IPS-18c (cell line): ENCODE data around the gene LCTL.
"Not testable (repeated sequence)": the region's sequence is repeated elsewhere in the genome, so short reads cannot be mapped to it uniquely, and the experiment has no call there.

Experiments used
- H3K4me3 ChIP-seq: 2 replicates; pipeline ENCODE4 v1.7.0; 2013; ENCODE audit warnings: low read depth, mild to moderate bottlenecking, low read length, moderate library complexity; ENCODE audit not compliant: insufficient read depth
- H3K9me3 ChIP-seq: one replicate; pipeline ENCODE4 v1.6.1; 2013; ENCODE audit warnings: mild to moderate bottlenecking, low read length, moderate library complexity; ENCODE audit not compliant: control insufficient read depth, insufficient read depth

The LCTL gene

DNA sequence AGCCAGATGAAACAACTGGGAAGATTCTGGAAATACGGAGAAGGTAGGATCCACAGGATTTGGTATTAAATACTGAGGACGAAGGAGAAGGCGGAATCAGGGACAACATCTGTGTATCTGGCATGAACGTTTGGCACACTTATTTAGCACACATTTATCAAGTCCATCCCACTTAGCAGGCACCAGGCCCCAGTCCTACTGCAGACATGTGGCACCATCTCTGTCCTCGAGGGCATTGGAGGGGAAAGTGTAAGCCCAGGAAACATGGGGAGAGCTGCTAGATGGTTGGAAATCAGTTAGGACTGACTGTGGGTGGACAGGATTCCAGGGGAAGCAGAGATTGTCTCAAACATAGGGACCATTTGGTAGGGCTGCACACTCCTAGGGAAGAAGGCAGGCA is 29.0 kb upstream of the LCTL start:
- Histone ChIP-seq H3K9me3 (no peaks in the 10 kb centered on the region), H3K4me3 (no peak overlapping the region)

DNA sequence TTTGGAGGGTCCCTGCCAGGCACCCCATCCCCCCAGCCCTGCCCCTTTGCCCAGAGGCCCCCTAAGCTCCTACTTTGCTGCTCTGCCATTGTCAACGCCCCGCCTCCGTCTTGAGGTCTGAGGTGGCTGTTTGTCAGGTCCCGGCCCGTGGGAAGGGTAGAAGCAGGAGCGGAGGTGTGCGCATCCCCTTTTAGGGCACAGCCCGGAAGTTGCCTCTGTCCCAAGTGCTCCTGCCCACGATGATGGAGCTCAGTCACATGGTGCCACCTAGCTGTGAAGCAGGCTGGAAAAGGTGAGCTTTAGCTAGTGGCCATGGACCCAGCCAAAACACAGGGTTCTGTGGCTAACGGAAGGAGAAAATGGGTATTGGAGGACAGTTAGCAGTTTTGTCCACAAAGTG is 28.5 kb upstream of the LCTL start:
- H3K9me3 ChIP-seq: no peaks in the 10 kb centered on the region
- no peak overlapping the region for H3K4me3 ChIP-seq

DNA sequence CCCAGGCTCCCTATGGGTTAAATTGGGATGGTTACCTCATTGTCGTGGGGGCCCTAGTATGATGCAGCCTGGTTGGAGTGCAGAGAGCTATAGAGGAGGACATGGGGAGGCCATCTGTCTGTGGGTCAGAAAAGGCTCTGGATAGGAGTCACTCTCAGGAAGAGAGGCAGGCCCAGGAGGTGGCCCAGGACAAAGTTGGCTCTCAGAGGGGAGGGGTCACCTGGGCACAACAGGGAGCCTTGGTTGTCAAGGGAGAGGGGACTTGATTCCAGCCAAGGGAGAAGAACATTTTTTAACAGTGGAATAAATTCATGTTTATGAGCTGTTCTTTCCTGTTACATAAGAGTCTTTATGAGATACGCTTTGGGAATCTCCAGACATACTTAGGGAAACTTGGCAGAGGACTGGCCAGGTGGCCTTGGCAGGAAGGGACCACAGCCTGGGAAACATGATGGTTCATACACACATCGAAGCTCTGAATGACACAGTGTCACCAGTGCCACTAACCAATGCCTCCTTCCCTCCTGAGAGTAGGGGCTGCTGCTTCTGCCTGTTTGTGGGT is 27.5 kb upstream of the LCTL start:
- Histone ChIP-seq H3K9me3 (no peaks in the 10 kb centered on the region), H3K4me3 (no peak overlapping the region)

DNA sequence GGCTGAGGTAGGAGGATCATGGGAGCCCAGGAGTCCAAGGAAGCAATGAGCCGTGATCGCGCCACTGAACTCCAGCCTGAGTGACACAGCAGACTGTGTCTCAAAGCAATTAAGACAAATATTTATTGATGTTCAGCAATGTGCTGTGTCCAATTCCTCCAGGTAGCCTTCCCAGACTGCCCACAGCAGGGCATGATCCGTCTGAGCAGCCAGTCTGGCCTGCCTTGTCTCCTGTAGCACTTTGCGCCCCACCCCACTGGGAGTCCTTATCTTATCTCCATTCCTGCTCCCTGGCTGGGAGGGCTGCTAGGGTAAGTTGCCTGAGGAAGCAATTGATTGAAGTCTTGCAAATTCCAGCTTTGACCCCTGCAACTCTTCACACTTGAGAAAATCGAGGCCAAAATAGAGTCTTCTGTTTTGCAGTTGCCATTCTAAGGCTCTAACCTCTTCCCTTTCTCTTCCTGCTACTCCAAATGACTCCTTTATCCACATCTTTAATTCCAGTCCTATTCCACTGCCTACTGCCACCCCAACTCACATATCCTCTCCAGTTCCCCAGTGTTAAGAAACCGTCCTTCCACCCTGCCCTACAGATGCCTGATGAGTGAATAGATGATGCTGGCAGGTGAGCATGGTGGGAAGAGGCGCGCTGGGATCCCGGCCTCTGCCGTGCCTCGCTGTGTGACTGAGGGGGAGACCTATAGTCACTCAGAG is 26.9 kb upstream of the LCTL start:
- no peaks in the 10 kb centered on the region for H3K9me3 ChIP-seq

DNA sequence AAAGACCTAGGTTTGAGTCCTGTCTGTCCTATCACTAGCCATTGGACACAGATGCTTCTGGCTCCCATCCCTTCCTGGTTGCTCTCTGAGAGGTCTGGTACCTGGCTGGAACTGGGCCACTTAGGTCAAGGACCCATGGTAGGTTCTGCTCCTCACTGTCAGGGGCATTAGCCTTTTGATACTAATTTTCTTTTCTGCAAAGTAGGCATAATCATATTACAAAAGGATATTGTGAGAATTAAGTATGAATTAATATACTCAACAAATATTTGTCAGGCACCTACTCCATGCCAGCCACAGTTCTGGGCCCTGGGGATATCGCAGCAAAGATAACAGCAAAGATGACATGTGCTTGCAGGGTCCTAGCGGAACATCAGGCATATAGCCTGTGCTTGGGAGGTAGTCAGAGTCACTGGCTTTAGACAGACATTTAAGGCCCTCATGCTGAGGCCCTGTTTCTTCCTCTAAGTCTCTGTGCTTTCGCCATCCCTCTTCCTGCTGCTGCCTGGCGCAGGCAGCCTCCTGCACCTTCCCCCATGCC is 25.6 kb upstream of the LCTL start:
- Histone ChIP-seq H3K9me3 (no peaks in the 10 kb centered on the region), H3K4me3 (no peak overlapping the region)

More for the DNA sequence above, 26.9 kb upstream of the LCTL start:
- no peak overlapping the region for H3K4me3 ChIP-seq

DNA sequence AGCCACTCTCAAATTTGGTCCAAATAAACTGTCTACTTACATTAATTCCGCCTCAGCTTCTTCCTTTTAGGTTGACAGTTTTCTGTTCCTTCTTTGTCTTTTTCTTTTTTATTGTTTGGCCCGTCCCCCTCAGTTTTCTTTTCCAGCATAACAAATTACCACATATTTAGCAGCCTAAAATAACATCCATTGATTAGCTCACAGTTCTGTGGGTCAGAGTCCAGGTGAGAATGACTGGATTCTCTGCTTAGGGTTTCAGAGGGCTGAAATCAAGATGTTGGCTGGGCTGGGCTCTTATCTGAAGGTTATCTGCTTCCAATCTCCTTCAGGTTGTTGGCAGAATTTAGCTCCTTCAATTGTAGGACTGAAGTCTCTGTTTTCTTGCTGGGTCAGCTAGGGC is 24.6 kb upstream of the LCTL start:
- Histone ChIP-seq H3K9me3 (no peaks in the 10 kb centered on the region), H3K4me3 (no peak overlapping the region)

DNA sequence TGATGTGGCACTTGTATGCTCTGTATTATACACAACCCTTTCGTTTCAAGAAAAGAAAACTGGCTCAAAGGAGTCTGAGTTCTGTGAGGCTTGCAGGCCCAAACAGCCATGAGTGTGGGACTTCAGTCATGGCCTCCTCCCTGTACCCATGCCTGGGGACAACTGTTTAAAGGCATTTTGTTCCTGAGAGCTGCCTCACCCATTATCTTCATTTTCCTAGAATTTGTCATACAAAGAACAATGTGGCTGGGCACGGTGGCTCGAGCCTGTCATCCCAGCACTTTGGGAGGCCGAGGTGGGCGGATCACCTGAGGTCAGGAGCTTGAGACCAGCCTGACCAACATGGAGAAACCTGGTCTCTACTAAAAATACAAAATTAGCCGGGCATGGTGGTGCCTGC is 23.6 kb upstream of the LCTL start:
- H3K4me3 ChIP-seq: not testable (repeated sequence)

DNA sequence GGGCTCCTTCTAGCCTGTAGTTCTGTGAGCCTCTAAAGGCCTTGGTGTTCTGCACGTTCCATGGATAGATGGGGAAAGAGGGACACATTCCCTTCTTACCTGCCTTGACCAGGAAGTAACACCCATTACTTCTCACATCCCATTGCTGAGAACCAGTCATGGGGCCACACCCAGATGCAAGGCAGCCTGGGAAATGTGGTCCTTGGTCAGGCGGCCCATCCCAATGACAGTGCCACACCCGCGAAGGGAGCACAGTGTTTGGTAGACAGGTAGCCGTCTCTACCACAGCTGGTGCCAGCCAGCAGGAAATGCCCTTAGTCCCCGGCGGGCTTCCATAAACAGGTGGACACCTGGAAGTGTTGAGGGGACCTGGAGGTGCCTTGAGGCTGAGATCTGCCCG is 23.2 kb upstream of the LCTL start:
- no peak overlapping the region for H3K4me3 ChIP-seq

More for the DNA sequence above, 23.6 kb upstream of the LCTL start:
- not testable (repeated sequence) for H3K9me3 ChIP-seq

DNA sequence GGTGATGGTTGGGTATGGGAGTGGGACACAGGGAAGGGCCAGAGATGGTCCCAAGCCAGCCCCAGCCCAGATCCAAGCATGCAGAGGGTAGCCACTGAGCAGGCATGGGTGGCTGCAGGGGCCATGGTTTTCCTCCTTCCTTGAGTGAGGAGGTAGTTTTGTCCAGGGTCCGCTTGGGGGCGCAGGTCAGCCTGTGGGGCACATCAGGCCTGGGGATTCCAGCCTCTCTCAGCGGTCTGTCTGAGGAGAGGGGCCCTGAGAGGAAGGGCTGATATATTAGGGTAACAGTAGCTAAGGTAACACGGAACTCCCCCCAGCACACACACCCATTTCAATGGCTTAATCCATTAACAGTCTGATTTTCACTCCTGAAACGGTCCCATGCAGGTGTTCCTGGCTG is 22.7 kb upstream of the LCTL start:
- no peaks in the 10 kb centered on the region for H3K9me3 ChIP-seq
- no peak overlapping the region for H3K4me3 ChIP-seq

More for the DNA sequence above, 23.2 kb upstream of the LCTL start:
- no peaks in the 10 kb centered on the region for H3K9me3 ChIP-seq

DNA sequence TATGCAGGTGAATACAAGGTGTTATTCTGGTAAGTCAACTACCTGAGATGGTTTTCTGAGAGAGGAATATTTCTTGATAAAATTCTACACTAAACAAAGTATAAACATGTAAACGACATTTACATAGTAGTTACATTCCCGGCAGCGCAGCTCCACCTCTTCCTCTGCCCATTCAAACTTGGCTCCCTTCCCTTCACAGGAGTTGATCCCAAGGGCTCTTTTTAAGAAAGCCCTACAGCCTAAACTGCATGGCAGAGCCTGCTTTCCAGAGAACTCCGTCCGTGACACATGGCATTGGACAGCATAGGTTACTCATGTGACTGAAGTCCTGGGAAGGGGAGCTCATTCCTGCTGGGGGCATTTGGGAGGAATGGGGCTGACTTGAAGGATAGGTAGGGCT is 22.0 kb upstream of the LCTL start:
- H3K9me3 ChIP-seq: no peaks in the 10 kb centered on the region
- no peak overlapping the region for H3K4me3 ChIP-seq

DNA sequence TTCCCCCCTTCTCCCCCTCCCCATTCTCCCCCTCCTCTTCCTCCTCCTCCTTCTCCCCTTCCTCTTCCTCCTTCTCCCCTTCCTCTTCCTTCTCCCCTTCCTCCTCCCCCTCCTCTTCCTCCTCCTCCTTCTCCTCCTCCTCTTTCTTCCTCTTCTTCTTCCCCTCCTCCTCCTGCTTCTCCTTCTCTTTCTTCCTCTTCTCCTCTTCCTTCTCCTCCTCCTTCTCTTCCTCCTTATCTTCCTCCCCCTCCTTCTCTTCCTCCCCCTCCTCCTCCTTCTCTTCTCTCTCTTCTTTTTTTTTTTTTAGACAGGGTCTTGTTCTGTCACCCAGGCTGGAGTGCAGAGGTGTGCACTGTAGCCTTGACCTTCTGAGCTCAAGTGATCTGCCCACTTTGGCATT is 21.2 kb upstream of the LCTL start:
- H3K9me3 ChIP-seq: no peaks in the 10 kb centered on the region
- H3K4me3 ChIP-seq: no peak overlapping the region

DNA sequence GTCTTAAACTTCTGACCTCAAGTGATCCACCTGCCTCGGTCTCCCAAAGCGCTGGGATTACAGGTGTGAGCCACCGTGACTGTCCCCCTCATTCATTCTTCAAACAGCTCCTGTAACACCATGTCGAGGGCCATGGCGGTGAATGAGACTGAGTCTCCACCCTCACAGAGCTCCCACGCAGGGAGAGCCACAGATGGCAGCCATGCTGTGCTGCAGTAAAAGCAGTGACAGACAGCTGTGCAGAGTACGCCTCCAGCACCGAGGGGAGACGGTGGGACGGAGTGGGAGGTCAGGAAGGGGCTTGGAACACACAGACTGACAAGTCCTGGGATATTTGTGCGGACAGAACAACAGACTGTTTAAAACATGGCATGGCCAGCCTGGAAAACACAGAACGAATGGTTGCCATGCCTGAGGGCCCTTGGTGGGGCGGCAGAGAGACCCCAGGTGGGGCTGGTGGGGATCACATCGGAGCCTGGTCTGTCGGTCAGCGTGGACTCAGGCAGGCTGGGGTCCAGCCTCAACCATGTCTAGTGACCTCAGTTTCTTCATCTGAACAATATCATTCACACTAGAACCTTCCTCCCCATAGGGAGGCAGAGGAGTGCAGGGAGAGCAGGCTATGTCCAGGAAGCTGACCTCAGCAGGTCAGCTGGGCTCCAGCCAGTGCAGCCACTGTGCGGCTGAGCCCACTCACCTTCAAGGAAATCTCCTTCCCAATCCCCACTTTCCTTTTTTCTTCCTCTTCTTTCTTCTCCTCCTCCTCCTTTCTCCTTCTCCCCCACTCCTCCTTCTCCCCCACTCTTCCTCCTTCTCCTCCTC is 20.6 kb upstream of the LCTL start:
- Histone ChIP-seq H3K4me3 (no peak overlapping the region), H3K9me3 (no peaks in the 10 kb centered on the region)

DNA sequence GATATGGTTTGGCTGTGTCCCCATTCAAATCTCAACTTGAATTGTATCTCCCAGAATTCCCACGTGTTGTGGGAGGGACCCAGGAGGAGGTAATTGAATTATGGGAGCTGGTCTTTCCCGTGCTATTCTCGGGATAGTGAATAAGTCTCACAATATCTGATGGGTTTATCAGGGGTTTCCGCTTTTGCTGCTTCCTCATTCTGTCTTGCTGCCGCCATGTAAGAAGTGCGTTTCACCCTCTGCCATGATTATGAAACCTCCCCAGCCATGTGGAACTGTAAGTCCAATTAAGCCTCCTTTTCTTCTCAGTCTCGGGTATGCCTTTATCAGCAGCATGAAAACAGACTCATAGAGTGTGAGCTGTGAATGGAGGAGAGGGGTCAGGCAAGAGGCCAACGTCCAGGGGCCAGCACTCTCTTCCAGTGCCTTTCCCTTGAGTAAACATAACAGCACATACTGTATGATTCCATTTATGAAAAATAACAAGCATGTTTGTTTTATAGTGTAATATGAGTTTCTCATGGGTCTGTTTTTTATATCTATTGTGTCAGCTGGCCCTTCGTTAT is 16.3 kb upstream of the LCTL start:
- H3K4me3 ChIP-seq: no peak overlapping the region
- H3K9me3 ChIP-seq: no peaks in the 10 kb centered on the region

DNA sequence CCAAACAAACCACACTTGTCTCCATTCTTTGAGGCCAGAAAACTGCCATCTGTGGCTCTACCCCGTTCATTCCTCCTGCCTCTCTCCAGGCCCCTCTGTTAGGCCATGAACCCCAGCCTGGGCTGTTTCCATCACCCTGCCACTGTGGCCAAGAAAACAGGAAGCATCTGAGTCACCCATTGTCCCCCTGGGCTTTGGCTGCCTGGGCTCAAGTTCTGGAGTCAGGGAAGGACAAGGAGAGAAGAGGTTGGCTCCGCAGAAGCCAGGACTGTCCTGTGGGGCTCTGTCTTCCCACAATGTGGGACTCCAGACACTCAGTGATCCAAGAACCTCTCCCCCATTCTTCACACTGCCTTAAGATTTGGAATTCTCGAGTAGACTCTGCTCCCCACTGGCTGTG is 14.8 kb upstream of the LCTL start:
- no peak overlapping the region for H3K4me3 ChIP-seq

DNA sequence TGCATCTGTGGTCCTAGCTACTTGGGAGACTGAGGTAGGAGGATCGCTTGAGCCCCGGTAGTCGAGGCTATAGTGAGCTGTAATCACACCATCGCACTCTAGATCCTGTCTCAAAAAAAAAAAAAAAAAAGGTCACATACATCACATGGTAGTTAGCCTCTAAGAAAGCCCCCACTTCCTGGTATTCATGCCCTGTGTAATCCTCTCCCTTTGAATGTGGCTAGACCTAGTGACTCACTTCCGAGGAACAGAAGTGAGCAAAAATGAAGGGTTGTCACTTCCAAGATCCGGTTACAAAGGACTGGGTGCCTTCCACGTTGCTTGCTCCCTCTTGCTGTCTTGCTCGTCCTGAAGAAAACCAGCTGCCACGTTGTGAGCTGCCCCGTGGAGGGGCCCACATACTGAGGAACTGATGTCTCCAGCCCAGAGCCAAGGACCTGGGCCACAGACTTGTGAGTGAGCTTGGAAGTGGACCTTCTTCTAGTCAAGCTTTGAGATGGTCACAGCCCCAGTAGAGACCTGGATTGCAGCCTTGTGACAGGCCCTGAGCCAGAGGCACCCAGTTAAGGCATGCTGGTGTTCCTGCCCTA is 12.6 kb upstream of the LCTL start:
- Histone ChIP-seq H3K9me3 (no peaks in the 10 kb centered on the region), H3K4me3 (no peak overlapping the region)

More for the DNA sequence above, 14.8 kb upstream of the LCTL start:
- H3K9me3 ChIP-seq: no peaks in the 10 kb centered on the region

DNA sequence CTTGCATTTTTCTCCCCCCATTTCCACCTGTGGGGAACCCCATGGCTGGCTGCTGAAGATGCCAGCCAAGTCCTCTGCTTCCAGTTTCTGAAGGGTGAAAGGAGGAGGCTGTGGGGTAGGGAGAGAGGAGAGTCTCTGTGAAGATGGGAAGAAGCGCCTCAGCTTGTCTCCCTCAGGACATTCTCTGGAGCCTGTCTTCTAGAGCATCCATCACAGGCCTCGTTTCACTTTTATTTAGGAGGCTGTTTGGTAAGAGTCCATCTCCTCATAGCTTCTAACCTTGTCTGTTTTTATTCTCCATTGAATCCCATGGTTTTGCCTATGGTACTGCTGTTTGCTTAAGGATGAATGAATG is 8.8 kb upstream of the LCTL start:
- Histone ChIP-seq H3K9me3 (no peaks in the 10 kb centered on the region), H3K4me3 (no peak overlapping the region)

DNA sequence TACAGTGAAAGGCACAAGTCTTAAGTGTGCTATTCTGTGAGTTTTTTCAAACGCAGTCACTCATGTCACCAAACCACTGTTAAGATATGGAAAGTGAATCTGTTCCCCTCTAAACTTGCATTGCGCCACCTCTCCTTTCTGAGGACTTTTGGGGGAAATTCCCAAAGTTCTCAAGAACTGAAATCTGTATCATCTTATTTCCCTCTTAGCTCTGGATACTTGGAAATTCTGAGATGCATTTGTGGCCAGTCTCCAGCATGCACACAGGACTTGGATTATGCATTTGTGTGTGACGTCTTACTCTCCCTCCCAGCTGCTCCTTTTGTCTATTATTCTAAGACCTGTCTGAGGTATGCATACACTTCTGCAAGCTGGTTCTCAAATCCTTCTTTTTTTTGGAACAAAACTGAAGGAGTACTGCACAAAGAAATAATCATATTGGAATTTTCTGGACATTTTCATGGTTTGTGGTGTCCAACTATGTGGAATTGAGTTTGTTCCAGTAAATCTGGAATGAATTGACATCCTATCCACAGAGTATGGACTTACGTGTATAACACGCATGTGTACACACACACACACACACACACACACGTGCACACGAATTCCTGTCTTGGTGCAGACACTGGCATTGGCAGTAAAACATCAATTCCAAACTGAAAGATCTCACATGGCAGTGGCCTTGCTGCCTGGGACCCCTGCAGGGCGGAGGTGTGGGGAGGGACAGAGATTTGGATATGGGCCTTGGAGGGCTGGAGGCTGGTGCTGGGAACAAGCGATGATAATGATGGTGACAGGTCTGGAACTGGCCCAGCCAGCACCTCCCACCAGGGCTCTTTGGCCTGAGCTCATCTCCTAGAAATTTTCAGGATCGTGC is 8.2 kb upstream of the LCTL start:
- Histone ChIP-seq H3K9me3 (no peaks in the 10 kb centered on the region), H3K4me3 (no peak overlapping the region)
